ENCODE measurements around the gene ATP1A3.
A peak's percentile ranks its signal among the peaks of the same experiment; 100 is the strongest.
"Not testable (repeated sequence)": the region's sequence is repeated elsewhere in the genome, so short reads cannot be mapped to it uniquely, and the experiment has no call there.

Gene ATP1A3

DNA sequence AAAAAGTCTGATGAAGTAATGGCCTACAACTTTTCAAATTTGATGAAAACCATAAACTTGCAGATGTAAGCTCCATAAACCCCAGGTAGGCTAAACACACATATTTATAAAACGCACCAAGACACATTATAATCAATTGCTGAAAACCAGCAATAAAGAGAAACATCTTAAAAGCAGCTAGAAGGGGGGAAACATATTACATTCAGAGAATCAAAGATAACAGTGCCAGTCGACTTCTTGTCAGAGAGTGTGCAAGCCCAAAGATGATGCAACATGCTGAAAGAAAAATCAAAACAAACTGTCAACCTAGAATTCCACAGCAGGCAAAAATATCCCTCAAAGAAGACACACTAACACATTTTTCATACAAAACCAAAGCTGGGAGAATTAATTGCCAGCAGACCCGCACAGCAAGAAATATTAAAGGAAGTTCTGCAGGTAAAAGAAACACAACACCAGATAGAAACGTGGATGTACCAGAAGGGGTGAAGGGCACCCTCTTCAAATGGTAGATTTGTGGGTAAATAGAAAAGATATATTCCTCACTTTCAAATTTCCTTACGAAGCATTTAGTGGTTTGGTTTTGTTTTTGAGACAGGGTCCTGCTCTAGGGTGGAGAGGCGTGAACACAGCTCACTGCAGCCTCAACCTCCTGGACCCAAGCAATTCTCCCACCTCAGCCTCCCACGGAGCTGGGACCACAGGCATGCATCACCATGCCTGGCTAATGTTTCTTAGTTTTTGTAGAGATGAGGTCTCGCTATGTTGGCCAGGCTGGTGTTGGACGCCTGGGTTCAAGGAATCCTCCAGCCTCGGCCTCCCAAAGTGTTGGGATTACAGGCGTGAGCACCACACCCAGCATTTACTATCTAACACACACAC lies 16.5 kb upstream of the ATP1A3 start:
- DNase-seq, result peak; percentile 2

DNA sequence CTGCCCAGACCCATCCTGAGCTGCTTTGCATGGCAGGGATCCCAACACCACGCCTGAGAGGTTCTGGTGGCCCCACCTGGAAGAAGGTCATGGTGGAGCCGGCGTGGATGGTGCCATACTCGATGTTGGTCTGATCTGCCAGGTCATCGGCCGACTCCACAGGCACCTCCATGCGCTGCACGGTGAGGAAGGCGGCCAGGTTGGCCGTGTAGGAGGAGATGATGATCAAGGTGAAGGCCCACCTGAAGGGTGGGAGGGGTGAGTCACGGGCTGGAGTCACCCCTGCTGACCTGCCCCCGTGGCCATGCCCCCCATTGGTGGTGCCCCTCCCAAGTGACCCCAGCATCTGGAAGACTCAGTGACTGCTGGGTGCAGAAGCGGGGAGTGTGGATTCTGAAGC lies 12.5 kb upstream of the ATP1A3 start:
- DNase-seq, result no peak

DNA sequence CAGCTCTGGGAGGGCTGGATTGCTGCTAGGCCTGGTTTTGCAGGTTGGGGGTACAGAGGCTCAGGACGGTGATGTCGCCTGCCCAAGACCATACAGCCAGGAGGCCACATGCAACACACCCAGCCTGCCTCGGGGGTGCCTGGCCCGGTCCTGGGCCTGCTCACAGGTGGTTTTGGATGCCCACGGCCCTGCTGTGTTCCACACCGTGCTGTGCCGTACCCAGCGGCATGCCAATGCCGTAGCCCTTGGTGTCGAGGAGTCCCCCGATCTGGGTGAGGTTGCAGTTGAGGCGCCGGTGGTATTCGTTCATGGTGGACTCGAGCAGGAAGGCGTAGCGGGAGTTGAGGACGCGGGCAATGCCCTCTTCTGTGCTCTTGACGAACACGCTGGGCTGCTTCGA lies 11.5 kb upstream of the ATP1A3 start:
- no peak for DNase-seq

DNA sequence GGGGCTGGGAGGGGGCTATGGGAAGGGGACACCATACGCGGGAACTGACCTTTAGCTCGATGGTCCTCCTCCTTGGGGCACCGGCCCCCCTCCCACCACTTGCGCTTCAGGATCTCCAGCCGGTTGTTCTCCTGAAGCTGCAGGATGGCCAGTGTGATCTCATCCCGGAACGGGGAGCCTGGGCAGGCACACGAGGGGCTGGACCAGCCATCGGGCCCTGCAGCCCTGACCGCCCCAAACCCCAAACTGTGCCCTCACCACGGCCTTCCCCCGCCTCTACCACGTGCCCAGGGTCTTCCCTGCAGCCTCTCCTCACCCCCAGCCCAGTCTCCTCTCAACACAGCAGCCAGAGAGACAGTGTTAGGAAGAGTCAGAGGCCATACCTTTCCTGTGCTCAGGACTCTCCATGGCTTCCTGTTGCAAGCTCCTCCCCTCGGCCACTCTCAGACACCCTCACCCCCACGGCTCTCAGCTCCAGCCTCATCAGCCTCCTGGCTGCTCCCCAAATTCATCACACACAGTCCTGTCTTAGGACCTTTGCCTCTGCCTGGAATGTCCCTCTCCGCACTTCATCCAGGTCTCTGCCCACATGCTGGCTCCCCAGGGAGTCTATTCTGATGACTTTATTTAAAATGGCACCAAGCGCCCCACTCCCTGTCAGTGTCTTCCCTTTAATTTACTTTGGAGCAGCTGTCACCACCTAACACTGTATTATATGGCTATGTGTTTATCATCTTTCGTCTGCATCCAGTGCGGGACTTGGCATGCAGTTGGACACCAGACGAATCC lies 9.7 kb upstream of the ATP1A3 start:
- no peak for DNase-seq

DNA sequence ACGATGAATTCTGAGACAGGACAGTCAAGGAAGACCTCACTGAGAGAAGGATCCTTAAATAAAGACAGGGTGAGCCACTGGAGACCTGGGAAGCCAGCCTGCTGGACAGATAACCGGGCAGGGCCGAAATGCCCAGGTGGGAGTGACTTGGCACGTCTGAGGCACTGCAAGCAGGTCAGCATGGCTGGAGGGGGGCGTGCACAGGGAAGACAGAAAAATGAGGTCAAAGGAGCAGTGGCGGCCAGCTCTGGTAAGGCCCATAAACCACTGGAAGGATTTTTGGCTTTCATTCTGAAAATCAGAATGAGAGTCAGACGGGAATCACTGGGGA lies 5.8 kb upstream of the ATP1A3 start:
- no peak for DNase-seq

DNA sequence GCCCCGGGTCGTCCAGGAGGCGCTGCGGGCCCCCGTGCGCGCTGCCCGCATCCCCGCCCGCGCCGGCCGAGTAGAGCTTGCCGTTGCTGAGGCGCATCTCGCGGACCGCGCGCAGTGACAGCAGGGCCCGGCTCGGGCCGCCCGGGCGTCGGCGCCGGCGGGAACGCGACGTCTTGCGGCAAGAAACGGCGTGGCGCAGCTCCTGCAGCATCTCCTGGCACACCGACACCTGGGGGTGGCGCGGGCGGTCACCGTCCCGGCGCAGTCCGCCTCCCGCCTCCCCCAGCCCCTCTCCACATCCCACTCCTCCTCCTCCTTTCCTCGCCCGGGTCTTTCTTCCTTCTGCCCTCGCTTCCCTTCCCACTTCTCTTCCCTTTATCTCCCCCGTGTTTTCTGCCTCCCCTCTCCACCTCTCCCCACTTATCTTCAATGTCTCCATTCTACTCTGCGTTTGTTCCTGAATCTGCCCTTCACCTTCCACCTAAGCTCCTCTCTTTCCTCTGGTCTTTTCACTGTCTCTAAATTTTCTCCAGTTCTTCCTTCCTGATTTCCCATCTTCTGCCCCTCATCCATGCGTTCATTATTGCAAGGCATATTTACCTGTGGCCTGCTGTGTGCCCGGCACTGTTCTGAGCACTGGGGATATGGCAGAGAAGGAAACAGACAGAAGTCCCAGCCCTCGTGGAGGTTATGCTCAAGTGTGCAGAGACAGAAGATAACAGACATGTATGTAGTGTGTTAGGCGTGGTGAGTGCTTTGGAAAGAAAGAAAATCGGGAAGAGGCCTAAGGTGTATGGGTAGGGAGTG lies 5.2 kb upstream of the ATP1A3 start:
- DNase-seq, result no peak

DNA sequence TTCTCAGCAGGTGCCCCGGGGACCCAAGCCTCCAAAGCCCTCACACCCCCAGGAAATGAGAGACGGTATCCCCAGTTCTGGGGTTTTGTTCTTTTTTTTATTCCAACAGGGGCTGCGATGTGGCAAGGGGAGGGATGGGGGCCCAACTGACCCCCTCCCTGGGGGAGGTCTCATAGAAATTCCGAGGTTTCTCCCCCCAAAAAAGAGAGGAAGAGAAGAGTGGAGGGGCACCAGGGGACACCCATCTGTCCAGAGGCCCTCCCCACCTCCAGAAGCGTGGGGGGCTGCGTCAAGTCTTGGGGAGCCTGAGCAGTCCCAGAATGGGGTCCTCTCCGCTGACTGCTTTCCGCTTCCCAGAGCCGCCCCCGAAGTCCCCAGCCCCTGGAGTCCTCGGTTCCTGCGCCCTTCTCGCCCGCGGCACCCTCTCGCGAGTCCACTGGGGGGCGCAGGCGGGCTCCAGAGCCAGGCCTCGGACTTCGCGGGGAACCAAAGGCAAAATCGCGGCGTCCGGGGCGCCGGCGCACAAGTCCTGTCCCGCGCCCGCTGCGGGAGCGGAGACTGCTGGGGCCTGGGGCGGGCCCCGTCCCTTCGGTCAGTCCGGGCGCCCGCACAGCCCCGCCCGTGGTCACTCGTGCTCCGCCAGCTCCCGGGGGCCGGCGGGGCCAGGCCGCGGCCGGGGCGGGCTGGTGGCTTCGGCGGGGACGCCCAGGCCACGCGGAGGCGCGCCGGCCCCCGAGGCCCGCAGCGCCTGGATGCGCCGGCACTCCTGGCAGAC lies 4.4 kb upstream of the ATP1A3 start:
- no peak for DNase-seq

DNA sequence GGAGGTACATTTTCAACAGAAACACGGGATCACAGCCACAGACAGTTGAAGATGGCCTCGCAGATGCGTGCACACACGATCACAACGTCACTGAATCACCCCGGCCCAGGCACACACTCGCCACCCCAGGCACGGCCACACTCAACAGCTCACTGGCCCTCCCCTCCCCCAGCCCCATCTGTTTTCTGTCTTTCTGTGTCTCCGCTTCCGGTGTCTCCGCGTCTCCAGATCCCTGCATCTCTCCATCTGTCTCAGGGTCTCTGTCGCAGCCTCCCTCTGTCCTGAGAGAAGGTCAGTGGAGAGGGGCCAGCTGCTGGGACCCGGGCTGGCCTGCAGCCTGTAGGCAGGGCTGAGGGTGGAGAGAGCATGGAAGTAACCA lies 3.8 kb upstream of the ATP1A3 start:
- no peak for DNase-seq

DNA sequence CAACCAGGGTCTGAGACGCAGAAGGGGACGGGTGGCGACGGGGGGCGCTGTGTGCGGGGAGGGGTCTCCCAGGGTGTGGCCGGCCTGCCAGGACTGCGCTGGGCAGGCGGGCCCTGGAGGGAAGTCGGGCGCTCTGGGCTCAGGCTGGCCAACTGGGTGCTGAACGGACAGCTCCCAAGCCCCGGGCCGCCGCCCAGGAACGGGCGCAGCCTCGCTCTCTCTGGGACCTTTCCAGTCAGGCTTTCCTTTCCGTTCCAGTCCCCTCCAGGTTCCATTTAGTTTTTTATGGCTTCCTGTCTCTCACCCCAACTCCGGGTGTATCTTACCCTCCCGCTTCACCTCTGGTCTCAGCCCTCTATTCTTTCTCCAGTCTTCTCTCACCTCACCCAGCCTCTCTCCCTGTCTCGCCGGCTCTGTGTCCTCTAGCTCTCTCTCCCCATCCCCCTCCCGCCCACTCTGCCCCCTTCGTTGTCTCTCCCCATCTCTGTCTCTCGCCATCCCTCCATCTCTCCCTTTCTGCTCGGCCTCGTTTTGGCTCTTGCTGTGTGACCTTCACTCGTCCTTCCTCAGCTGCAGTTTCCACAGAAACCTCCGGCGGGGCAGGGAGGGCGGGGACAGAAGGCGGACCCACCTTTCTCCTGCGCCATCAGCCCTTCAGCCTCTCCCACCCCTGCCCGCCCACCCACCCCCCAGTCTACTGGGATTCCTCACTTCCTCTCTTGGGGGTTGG lies 3.3 kb upstream of the ATP1A3 start:
- DNase-seq, result peak; percentile 76

DNA sequence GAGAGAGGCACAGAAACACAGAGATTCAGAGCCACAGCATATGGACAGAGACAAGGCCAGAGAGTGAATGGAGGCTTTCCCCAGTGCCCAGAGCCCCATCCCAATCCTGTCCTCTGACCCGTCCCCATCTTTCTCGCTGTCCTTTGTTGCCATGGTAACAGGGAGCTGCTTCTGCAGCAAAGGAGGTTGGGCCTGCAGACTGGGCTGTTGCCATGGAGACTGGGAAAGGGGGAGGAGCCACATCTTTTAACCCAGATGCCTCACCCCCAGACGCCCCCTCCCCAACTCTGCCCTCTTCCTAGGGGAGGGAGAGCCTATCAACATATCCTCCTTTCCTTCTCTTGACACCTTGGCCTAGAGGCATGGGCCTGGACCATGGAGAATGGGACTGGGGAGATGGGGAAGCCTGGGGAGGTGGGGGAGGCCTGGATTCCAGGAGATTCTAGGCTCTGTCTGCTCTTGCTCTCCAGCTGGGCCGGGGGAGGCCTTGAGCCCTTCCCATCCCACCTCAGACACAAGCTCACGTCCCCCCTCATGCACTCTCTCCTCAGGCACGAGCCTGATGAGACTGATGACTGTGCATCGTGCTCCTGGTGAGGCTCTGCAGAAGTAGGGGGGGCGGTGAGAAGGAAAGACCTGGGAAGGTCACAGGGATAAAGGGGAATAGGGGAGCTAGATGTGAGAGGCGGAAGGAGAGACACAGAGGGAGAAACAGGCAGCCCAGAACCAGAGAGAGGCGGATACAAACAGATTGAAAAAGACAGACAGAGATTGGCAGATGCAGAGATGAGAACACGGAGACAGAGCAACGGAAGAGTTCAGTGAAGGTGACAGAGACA lies 2.1 kb upstream of the ATP1A3 start:
- DNase-seq, result no peak

DNA sequence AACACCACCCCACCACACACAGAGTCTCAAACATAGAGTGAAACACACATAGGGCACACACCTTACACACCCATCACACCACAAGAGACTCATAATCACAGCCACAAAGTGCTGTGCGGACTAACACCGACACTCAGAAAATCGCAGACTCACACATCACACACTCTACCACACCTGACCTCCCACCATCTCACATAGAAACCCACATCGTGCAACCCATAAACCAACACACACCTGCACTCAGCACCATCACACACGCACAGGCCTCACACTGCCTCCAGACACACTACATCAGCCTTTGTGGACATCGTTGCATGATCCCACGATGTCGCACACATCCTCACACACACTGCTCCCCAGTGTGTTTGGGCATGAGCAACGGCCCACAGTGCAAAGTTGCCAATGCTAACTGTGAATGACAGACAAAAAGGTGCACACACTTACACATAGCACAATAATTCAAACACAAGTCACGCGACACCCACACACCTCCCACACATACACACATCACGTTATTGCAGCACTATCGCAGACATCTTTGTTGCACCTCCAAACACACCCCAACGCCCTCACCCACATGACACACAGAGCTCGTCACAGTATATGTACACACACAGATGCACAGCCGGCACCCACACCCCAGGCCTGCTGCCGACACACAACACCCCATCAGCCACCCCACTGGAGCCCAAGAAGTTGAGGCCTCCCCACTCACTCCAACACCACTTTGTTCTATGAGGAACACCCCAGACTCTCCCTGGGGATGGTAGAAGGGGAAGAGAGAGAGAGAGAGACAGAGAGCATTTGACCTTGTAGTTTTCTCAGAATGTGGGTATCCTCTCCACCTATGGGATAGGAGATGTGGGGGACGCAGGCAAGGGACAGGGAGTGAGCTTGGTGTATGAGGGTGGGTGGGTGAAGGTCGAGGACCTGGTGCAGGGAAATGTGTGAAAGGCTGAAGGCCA lies 1.2 kb upstream of the ATP1A3 start:
- DNase-seq, result no peak

DNA sequence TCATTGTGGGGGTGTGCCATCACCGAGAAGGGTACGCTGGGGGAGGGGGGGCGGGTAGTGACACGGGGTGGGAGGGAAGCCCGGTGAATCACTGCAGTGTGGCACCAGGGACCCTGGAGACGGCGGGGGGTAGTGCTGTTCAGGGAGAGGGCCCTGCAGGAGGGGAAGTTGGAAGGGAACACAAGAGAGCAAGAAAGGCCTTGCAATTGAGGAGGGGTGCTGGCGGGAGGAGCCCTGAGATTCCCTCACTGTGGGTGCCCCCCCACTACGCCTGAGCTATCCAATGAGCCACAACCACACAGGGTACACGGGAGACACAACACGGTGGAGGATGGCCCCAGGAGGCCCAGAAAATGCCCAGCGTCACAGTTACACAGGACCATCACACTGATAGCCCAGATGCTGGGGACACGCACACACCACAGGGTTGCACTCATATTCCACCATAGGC lies 516 bp upstream of the ATP1A3 start:
- no peak for DNase-seq

DNA sequence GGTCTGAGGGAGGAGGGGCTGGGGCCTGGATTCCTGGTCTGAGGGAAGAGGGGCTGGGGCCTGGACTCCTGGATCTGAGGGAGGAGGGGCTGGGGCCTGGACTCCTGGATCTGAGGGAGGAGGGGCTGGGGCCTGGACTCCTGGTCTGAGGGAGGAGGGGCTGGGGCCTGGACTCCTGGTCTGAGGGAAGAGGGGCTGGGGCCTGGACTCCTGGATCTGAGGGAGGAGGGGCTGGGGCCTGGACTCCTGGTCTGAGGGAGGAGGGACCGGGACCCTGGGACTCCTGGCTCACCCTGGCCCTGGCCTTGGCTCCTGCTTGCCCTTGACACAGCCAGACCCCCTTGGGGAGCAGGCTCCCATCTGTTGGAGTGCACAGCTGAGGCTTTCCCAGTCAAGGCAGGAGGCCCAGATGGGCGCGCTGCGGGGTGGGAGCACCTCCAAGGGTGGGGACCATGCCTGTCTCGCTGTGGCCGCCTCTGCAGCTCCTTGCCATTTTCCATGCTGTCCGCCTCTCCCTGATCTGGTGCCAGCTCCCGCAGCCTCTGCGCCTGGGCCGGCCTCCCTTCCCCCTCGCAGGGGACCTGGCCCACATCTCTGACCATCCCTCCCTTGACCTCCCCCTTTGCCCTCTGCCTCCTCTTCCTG lies 2.0 kb downstream of the ATP1A3 start:
- not testable (repeated sequence) for DNase-seq

DNA sequence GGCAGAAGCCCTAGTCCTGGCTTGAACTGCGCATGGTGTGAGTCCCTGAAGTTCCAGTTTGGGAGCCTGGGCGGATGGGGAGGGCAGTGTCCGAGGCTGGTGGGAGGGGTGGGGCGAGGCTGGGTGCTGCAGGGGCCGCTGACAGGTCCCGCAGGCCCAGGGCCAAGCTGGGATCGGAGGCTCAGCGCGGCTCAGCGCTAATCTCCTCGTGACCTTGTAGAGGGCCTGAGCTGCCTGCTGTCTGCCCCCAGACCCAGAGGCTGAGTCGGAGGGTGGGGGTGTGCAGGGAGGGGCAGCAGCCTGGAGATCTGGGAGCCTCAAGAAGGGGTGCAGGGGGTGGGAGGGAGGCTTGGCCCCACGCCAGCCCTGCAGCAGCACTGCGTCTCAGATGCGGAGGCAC lies 3.0 kb downstream of the ATP1A3 start:
- DNase-seq, result no peak

DNA sequence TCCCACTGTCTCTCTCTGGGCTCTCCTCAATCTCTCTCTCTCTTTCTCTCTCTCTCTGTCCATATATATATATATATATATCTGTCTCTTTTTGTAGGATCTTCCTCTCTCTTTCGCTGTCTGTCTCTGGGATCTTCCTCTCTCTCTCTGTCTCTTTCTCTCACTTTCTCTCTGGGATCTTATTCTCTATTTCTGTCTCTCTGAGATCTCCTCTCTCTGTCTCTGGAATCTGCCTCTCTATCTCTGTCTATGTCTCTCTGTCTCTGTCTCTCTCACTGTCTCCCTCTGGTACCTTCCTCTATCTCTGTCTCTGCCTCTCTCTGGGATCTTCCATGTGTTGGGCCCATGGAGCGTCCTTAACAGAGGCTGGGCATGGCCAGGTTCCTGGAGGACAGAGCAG lies 3.4 kb downstream of the ATP1A3 start:
- no peak for DNase-seq

DNA sequence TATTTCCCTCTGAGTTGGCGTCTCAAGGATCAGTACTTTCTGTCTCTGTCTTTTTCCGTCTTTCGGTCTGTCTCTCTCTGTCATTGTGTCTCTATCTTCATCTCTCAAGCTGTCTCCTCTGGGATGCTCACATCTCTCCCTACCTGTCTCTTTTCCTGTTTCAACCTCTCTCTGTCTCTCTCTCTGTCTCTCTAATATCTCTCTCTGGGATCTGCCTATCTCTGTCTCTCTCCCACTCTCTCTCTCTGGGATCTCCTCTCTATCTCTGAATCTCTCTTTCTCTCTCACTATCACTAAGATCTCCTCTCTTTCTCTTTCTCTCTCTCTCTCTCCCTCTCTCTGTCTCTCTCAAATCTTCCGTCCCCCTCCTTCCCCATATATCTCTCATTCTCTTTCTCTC lies 4.0 kb downstream of the ATP1A3 start:
- DNase-seq, result no peak

DNA sequence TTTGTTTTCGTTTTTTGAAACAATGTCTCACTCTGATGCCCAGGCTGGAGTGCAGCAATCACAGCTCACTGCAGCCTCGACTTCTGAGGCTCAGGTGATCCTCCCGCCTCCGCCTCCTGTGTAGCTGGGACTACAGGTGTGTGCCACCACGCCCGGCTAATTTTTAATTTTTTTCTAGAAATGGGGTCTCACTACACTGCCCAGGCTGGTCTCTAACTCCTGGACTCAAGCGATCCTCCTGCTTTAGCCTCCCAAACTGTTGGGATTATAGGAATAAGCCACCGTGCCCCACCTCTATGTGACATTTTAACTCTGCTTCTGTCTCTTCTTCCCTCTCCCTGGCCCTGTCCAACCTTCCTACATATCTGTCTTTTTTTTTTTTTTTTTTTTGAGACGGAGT lies 5.1 kb downstream of the ATP1A3 start:
- DNase-seq, result no peak

DNA sequence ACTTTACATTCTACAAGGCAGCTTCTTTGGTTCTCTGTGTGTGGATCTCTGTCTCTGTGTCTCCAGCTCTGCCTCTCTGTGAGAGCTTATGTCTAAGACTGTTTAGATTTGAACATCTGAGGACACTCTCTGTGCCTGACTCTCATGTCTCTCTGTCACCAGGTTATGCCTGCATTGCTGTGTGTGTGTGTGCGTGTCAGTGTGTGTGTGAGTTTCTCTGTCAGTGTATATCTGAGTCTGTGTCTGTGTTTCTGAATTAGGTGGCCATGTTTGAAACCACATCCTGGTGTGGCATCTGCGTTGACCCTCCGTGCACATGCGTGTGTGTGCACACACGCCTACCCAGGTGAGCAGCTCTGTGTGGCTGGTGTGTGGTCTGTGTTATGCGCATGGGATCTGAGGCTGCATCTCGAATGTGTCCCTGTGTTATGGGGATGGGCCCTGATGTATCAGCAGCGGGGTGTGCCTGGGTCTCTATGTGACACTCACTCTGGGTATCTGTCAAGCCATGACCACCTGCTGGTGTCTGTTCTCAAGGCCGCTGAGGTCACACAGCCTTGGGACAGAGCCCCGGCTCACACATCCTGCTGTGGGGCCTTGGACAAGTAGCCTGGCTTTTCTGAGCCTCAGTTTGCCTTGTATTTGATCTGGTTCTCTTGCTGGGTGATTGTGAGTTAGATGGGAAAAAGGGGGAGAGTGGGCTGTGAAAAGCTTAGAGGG lies 6.7 kb downstream of the ATP1A3 start:
- DNase-seq, result no peak

DNA sequence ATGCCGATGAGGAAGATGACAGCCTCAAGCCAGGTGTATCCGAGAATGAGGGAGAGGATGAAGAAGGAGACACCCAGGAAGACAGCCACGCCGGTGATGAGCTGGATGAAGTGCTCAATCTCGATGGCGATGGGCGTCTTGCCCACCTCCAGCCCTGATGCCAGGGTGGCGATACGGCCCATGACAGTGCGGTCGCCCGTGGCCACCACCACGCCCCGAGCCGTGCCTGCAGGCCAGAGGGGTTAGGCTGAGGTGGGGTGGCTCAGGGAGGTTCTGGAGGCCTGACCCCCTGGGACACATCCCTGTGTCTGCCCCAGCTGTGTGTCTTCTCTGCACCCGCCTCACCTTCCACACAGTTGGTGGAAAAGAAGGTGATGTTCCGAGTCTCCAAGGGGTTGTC lies 9.1 kb downstream of the ATP1A3 start:
- DNase-seq, result no peak

Measured in right forelimb (tissue), 1 donor.